ENCODE measurements around the gene MORC2.
A peak's percentile ranks its signal among the peaks of the same experiment; 100 is the strongest.

Gene MORC2

GRCh38 chr22:30884211-30885000 lies 84.2 kb downstream of the MORC2 start:
- no peak for DNase-seq

- peak; percentile 19 for DNase-seq
Measured at GRCh38 chr22:30883586-30884145, 84.9 kb downstream of the MORC2 start.

GRCh38 chr22:30882974-30883533 lies 85.5 kb downstream of the MORC2 start:
- peak; percentile 37 for DNase-seq

GRCh38 chr22:30882184-30882717 lies 86.3 kb downstream of the MORC2 start:
- DNase-seq: peak; percentile 15

GRCh38 chr22:30881361-30882183 lies 87.0 kb downstream of the MORC2 start:
- DNase-seq: no peak

GRCh38 chr22:30880847-30881246 lies 87.7 kb downstream of the MORC2 start:
- DNase-seq: no peak

- DNase-seq: no peak
Measured at GRCh38 chr22:30880181-30880601, 88.4 kb downstream of the MORC2 start.

- peak; percentile 37 for DNase-seq
Measured at GRCh38 chr22:30879415-30879797, 89.2 kb downstream of the MORC2 start.

- peak; percentile 45 for DNase-seq
Measured at GRCh38 chr22:30878516-30879414, 89.8 kb downstream of the MORC2 start.

- DNase-seq: peak; percentile 38
Measured at GRCh38 chr22:30877662-30878515, 90.7 kb downstream of the MORC2 start.

GRCh38 chr22:30876915-30877553 lies 91.5 kb downstream of the MORC2 start:
- DNase-seq: peak; percentile 41

GRCh38 chr22:30876221-30876751 lies 92.3 kb downstream of the MORC2 start:
- DNase-seq: peak; percentile 9

- peak; percentile 42 for DNase-seq
Measured at GRCh38 chr22:30875481-30876215, 92.9 kb downstream of the MORC2 start.
